ENCODE results near the gene HPGD.

DNA sequence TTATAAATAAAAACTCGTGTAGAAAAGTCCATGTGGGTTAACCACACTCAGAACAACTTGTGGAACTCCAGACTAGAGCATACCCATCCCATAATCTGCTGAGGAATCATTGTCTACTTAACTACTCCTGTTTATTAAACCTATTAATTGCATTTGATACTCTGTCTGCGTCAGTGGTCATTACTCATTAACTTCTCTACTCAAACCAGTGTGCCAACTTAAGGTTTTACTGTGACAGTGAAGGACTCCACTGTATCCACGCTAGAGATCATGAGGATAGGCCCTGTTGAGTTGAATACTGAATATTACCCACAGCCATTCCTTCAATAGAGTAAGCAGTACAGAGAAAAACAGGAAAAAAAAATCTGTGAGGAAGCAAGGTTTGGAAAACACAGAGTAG lies 17.3 kb downstream of the HPGD start:
- no peak for TF ChIP-seq EZH2phosphoT487 (IDR thresholded peaks at IDR 0.05; ENCODE audit: borderline replicate concordance, low read depth, low read length)
- TF ChIP-seq, protein P1, sequence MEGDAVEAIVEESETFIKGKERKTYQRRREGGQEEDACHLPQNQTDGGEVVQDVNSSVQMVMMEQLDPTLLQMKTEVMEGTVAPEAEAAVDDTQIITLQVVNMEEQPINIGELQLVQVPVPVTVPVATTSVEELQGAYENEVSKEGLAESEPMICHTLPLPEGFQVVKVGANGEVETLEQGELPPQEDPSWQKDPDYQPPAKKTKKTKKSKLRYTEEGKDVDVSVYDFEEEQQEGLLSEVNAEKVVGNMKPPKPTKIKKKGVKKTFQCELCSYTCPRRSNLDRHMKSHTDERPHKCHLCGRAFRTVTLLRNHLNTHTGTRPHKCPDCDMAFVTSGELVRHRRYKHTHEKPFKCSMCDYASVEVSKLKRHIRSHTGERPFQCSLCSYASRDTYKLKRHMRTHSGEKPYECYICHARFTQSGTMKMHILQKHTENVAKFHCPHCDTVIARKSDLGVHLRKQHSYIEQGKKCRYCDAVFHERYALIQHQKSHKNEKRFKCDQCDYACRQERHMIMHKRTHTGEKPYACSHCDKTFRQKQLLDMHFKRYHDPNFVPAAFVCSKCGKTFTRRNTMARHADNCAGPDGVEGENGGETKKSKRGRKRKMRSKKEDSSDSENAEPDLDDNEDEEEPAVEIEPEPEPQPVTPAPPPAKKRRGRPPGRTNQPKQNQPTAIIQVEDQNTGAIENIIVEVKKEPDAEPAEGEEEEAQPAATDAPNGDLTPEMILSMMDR (conservative IDR thresholded peaks at IDR 0.05; ENCODE audit: low read length) = no peak
